OCI-LY7 (cell line): Measurements from ENCODE around the gene GABRD. TPM values are rescaled to one million over a fixed set of nuclear protein-coding genes. Genes with fewer than 3 reads are reported as not detected.
A peak's percentile ranks its signal among the peaks of the same experiment; 100 is the strongest.

Experiments
- BruUV-seq: library from RNA; stranded (reverse); fragments of 400-500 nt; replicated peaks from 2 replicates; lab custom pipeline; 2021; lab: Mats Ljungman, UMichigan
- CTCF ChIA-PET: fragments of 300-600 bp; sonication (Branson Sonifier 250); formaldehyde crosslinking; loops from one replicate; lab custom pipeline; 2022; ENCODE audit warnings: antibody characterized with exemption; ENCODE audit not compliant: unreplicated experiment; lab: Charles Lee
- POLR2A ChIA-PET: fragments of 300-600 bp; sonication (Branson Sonifier 250); formaldehyde crosslinking; loops from one replicate; lab custom pipeline; 2022; ENCODE audit warnings: antibody characterized with exemption; lab: Charles Lee
- DNase-seq: peaks from one replicate; pipeline ENCODE4 v3.0.0-alpha.2; 2015; ENCODE audit warnings: low spot score
- H2AFZ ChIP-seq: fragments of 200-600 bp; sonication (generic), shearing (Covaris generic); 2 replicates; pipeline ENCODE4 v1.6.1; 2014; ENCODE audit warnings: mild to moderate bottlenecking, antibody characterized with exemption, low read length, moderate library complexity
- H3K27ac ChIP-seq: fragments of 200-600 bp; sonication (generic); 2 replicates; pipeline ENCODE4 v1.5.1; 2014; ENCODE audit warnings: mixed run types, low read depth, mild to moderate bottlenecking, moderate library complexity, low read length, inconsistent platforms; ENCODE audit not compliant: poor library complexity, severe bottlenecking
- H3K36me3 ChIP-seq: fragments of 200-600 bp; sonication (generic); 2 replicates; pipeline ENCODE4 v1.6.1; 2014; ENCODE audit warnings: mild to moderate bottlenecking, antibody characterized with exemption, low read length, moderate library complexity, mixed read lengths; ENCODE audit not compliant: insufficient read depth
- H3K4me1 ChIP-seq: fragments of 200-600 bp; sonication (generic); 2 replicates; pipeline ENCODE4 v1.5.1; 2014; ENCODE audit warnings: mild to moderate bottlenecking, low read length; ENCODE audit not compliant: insufficient read depth, poor library complexity, severe bottlenecking
- H3K4me2 ChIP-seq: fragments of 200-600 bp; sonication (generic); 2 replicates; pipeline ENCODE4 v1.6.1; 2014; ENCODE audit warnings: mild to moderate bottlenecking, low read length
- H3K4me3 ChIP-seq: fragments of 200-600 bp; sonication (generic); 2 replicates; pipeline ENCODE4 v1.5.1; 2014; ENCODE audit warnings: mild to moderate bottlenecking, low read depth, low read length; ENCODE audit not compliant: poor library complexity, severe bottlenecking
- H3K79me2 ChIP-seq: fragments of 200-600 bp; sonication (generic); 2 replicates; pipeline ENCODE4 v1.6.1; 2016; ENCODE audit warnings: low read depth, mild to moderate bottlenecking, low read length, moderate library complexity, mixed read lengths; ENCODE audit not compliant: insufficient read depth
- H3K9me2 ChIP-seq: fragments of 200-600 bp; sonication (generic); 2 replicates; pipeline ENCODE4 v1.6.1; 2016; ENCODE audit warnings: mild to moderate bottlenecking, low read length, mixed read lengths; ENCODE audit not compliant: insufficient read depth
- H3K9me3 ChIP-seq: fragments of 200-600 bp; sonication (generic); 2 replicates; pipeline ENCODE4 v1.6.1; 2014; ENCODE audit warnings: mild to moderate bottlenecking, mixed run types, low read length, mixed read lengths
- H4K20me1 ChIP-seq: fragments of 200-600 bp; sonication (generic); 2 replicates; pipeline ENCODE4 v1.6.1; 2014; ENCODE audit warnings: mild to moderate bottlenecking, antibody characterized with exemption, low read length, moderate library complexity, mixed read lengths; ENCODE audit not compliant: insufficient read depth
- CTCF ChIP-seq: fragments of 200-600 bp; sonication (generic); conservative IDR thresholded peaks from 2 replicates; pipeline ENCODE4 v1.5.1; 2014; ENCODE audit warnings: mild to moderate bottlenecking, antibody characterized with exemption, low read length, moderate library complexity, mixed read lengths
- EZH2phosphoT487 ChIP-seq: fragments of 200-600 bp; sonication (generic); IDR thresholded peaks from 2 replicates; pipeline ENCODE4 v1.6.1; 2018; ENCODE audit warnings: low read depth, borderline replicate concordance, mild to moderate bottlenecking, mixed run types, antibody characterized with exemption, low read length, moderate library complexity, mixed read lengths
- intact Hi-C: fragments of 100-400 bp; cut with micrococcal nuclease; formaldehyde crosslinking; loops from one replicate; pipeline ENCODE4 v1.10.0; 2022; ENCODE audit not compliant: unreplicated experiment
- total RNA-seq, 2 experiments: library from RNA; depleted of rRNA in 1 of 2; stranded (reverse); fragments of >200 nt in 1 of 2; shearing (Covaris generic) in 1 of 2; gene quantifications; 2 replicates each; pipeline ENCODE4 v1.2.3, GENCODE V29; 2014 to 2022

The GABRD gene
- total RNA-seq, 2 experiments from 2014 or later = not detected

- POLR2A ChIA-PET = no interaction called here
- H3K9me3 ChIP-seq = no peaks in the 10 kb centered on the region
- intact Hi-C loops = no loop called here
These were observed 24.7 kb downstream of the GABRD start for GRCh38 chr1:2043886-2044285.

GRCh38 chr1:2044510-2045319, 25.6 kb downstream of the GABRD start:
- BruUV-seq = no TSS peak
- H3K4me3 ChIP-seq = no peak overlapping the region

More at GRCh38 chr1:2043886-2044285, 24.7 kb downstream of the GABRD start:
- no peak for DNase-seq
- CTCF ChIA-PET = interaction anchor here (1.0 to 1.1 kb wide), 3 partner anchors 83 to 102 kb away, joined by 3 to 5 read pairs (median 3); no protein-coding TSS in a partner anchor
- H3K4me2 ChIP-seq = no peak overlapping the region
- no peak overlapping the region for H2AFZ ChIP-seq
- H3K9me2 ChIP-seq = no peaks in the 10 kb centered on the region
- no peaks in the 10 kb centered on the region for H3K4me1 ChIP-seq
- no peak overlapping the region for H3K27ac ChIP-seq
- H3K36me3 ChIP-seq = no peaks in the 10 kb centered on the region
- H4K20me1 ChIP-seq = no peaks in the 10 kb centered on the region
- no TSS peak for BruUV-seq
- H3K79me2 ChIP-seq = no peaks in the 10 kb centered on the region
- no peak overlapping the region for H3K4me3 ChIP-seq
- TF ChIP-seq EZH2phosphoT487 (no peak), CTCF (no peak)

More at GRCh38 chr1:2044510-2045319, 25.6 kb downstream of the GABRD start:
- Histone ChIP-seq H3K79me2 (no peaks in the 10 kb centered on the region), H3K27ac (no peak overlapping the region), H3K9me3 (no peaks in the 10 kb centered on the region), H3K4me2 (peak overlapping the region; percentile 57), H3K36me3 (no peaks in the 10 kb centered on the region), H3K4me1 (peaks cover 5% of the 10 kb centered on the region), H4K20me1 (no peaks in the 10 kb centered on the region), H2AFZ (peak overlapping the region; percentile 78), H3K9me2 (no peaks in the 10 kb centered on the region)
- peak; percentile 59 for DNase-seq
- TF ChIP-seq EZH2phosphoT487 (no peak), CTCF (peak; percentile 76)
- intact Hi-C loops = loop anchor here (5.0 kb wide), 1 partner anchor 102 kb away; no protein-coding TSS in a partner anchor
- POLR2A ChIA-PET = no interaction called here
- CTCF ChIA-PET = interaction anchor here (0.6 to 1.1 kb wide), 4 partner anchors 84 to 103 kb away, joined by 3 to 5 read pairs (median 3); no protein-coding TSS in a partner anchor
